GM19324 (cell line): ENCODE results near the gene TNNT1.

Source experiments
- ATAC-seq: cut with Tn5 transposase; IDR thresholded peaks from one replicate; pipeline ENCODE4 v1.9.1; 2021; ENCODE audit warnings: mild to moderate bottlenecking, moderate library complexity; ENCODE audit not compliant: unreplicated experiment, low FRiP score

Gene TNNT1

DNA sequence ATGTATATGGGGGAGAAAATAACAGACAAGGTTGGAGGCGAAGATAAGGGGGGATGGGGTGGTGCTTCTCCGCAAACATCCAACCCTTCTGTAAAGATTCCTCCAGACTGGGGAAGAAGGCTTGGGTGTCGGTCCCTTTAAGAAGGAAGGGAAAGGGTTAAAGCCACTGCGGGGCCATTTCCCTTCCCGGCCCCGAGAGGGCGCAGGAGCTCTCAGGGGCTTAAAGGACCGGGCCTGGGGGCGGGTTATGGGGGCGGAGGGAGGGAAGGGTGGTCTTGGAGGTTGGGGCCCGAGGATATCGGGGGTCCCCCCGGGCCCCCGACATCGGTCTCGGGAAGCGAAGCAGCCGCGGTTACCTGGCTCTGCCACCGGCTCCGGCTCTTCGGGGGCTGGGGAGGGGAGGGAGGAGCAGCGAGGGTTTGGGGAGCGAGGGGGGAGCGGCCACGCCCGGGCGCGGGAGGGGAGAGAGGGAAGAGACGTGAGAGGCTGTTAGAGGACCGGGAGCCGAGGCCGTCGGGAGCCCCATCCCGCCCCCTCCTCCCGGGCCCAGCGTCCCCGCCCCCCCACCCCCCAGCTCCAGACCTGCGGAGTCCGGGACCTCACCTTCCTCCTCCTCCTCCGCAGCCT lies 2.8 kb downstream of the TNNT1 start:
- no peak for ATAC-seq

GRCh38 chr19:55145232-55145631 lies 3.8 kb downstream of the TNNT1 start:
- ATAC-seq = no peak

- no peak for ATAC-seq
Observed at GRCh38 chr19:55141696-55142095, 7.3 kb downstream of the TNNT1 start.

- no peak for ATAC-seq
Observed at GRCh38 chr19:55137915-55138314, 11.1 kb downstream of the TNNT1 start.

GRCh38 chr19:55136399-55137102 lies 12.5 kb downstream of the TNNT1 start:
- no peak for ATAC-seq

DNA sequence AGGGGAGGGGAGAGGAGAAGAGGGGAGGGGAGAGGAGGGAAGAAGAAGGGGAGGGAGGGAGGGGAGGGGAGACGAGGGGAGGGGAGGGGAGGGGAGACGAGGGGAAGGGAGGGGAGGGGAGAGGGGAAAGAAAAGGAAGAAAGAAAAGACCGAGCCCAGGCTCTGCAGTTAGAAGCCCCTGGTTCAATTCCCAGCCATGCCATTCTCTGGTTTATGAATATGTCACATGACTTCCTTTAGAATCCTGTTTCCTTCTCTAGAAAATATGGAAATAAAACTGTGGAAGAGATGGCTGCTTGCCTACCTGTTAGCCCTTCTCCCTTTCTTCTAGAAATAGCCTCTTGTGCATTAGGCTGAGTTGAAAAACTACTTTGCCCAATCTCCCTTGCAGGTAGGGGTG lies 14.3 kb downstream of the TNNT1 start:
- no peak for ATAC-seq

DNA sequence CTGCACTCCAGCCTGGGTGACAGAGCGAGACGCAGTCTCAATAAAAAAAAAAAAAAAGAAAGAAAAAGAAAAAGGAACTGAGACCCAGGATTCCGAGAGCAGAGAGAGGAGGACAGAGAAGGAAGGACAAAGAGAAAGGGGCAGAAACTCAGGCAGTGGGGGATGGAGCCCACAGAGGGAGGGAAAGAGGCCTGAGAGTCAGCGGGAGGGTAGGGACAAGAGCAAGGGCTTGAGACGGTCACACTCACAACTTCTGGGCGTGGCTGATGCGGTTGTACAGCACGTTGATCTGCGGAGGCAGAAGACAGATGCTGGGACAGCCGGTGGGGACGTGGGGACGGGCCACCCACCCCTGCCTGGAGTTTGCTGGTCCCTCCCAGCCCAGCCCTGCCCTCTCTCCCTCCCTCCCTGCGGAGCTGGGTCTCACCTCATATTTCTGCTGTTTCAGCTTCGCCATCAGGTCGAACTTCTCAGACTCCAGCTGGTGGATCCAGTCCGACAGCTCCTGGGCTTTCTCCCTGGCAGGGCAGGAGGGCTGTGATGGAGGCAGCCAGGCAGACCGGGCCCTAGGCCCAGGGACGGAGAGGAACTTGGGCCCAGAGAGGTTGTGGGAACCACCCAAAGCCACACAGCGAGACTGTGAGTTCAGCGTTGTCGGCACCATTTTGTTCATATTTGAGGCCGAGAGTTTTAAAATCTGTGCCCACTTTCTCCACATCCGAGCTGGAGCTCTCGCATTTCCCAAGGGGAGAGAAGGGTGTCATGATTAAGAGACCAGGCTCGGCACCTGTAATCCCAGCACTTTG lies 15.2 kb downstream of the TNNT1 start:
- ATAC-seq = no peak

- no peak for ATAC-seq
Observed at GRCh38 chr19:55132453-55133129, 16.4 kb downstream of the TNNT1 start.

GRCh38 chr19:55131421-55131820 lies 17.6 kb downstream of the TNNT1 start:
- no peak for ATAC-seq

GRCh38 chr19:55119053-55119452 lies 30.0 kb downstream of the TNNT1 start:
- no peak for ATAC-seq

- no peak for ATAC-seq
Observed at GRCh38 chr19:55118401-55118991, 30.5 kb downstream of the TNNT1 start.

DNA sequence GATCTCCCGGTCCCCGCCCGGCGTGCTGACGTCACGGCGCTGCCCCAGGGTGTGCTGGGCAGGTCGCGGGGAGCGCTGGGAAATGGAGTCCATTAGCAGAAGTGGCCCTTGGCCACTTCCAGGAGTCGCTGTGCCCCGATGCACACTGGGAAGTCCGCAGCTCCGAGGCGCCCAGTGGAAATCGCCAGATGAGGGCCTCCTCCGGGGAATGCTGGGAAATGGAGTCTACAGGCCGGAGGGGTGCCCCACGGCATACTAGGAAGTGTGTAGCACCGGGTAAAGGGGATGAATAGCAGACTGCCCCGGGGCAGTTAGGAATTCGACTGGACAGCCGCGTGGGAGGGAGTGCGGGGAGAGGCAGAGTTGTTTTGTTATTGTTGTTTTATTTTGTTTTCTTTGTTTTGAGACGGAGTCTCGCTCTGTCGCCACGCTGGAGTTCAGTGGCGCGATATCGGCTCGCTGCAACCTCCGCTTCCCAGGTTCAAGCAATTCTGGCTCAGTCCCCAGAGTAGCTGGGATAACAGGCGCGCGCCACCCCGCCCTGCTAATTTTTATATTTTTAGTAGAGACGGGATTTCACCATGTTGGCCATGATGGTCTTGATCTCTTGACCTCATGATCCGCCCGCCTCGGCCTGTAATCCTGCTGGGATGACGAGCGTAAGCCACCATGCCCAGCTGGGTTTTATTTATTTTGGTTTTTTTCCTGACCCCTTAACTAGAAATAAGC lies 31.2 kb downstream of the TNNT1 start:
- ATAC-seq = peak; percentile 91

DNA sequence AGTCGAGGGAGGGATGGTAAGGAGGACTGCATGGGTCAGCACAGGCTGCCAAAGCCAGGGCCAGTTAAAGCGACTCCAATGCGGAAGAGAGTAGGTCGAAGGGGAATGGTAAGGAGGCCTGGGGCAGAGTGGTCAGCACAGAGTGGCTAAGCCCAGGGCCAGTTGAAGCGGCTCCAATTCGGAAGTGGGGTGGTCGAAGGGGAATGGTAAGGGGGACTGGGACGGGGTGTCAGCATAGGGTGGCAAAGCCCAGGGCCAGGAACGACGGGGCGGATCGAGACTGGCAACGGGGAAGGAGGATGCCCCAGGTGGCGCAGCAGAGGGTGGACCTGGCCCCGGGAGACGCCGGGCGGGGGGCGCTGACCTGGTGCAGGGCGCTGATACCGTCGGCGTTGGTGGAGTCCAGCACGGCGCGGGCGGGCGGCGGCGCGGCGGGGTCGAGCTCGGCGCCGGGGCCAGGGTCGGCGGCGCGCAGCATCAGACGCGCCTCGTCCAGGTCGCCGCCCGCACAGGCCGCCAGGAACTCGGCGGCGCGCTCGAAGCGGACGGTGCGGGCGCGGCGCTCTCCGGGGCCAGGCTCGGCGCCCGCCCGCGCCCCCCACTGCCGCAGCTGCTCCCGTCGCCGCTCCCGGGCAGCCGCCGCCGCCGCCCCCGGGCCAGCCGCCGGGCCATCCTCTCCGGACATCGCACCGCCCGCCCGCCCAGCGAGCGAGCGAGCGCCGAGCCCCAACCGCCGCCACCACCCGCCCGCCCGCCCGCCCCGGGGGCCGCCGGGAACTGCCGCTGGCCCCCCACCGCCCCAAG lies 31.9 kb downstream of the TNNT1 start, which contains the start of gene PPP1R12C:
PPP1R12C (minus strand) TSS at position 779 of the 804 bp plus-strand sequence; CDS start at position 685, 94 bp downstream.
- ATAC-seq = peak; percentile 26

GRCh38 chr19:55116232-55116858 lies 32.7 kb downstream of the TNNT1 start:
- no peak for ATAC-seq

DNA sequence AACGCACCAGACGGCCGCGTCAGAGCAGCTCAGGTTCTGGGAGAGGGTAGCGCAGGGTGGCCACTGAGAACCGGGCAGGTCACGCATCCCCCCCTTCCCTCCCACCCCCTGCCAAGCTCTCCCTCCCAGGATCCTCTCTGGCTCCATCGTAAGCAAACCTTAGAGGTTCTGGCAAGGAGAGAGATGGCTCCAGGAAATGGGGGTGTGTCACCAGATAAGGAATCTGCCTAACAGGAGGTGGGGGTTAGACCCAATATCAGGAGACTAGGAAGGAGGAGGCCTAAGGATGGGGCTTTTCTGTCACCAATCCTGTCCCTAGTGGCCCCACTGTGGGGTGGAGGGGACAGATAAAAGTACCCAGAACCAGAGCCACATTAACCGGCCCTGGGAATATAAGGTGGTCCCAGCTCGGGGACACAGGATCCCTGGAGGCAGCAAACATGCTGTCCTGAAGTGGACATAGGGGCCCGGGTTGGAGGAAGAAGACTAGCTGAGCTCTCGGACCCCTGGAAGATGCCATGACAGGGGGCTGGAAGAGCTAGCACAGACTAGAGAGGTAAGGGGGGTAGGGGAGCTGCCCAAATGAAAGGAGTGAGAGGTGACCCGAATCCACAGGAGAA lies 33.5 kb downstream of the TNNT1 start:
- ATAC-seq = no peak

- no peak for ATAC-seq
Observed at GRCh38 chr19:55114566-55115145, 34.4 kb downstream of the TNNT1 start.

DNA sequence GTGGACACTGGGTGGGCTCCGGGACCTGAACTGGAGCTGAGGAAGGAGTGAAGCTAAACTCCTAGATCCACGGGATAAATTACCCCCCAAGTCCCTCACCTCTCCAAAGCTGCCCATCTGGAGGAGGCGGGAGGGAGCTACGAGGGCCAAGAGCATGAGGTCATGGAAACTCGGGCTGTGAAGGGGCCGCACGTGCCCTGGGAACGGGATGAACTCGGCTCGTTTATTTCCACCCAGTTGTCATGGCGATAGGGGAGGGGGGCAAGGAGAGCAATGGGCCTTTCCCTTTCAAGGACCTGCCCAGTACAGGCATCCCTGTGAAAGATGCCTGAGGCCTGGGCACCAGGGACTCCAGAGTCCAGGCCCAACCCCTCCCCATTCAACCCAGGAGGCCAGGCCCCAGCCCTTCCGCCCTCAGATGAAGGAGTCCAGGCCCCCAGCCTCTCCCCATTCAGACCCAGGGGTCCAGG lies 35.4 kb downstream of the TNNT1 start:
- ATAC-seq = no peak
